Right atrium auricular region (tissue), 2 donors: Measurements from ENCODE around the gene HSBP1L1. TPM values are rescaled to one million over a fixed set of nuclear protein-coding genes. Genes with fewer than 3 reads are reported as not detected.

Source experiments
- DNase-seq: peaks from one replicate; pipeline ENCODE4 v3.0.0-alpha.2; 2019; ENCODE audit warnings: low spot score
- H3K27ac ChIP-seq, 2 donors: fragments of 200-600 bp; sonication (generic); 1 replicate in 1 of 2; 2 replicates in 1 of 2; pipeline ENCODE4 v1.5.1; 2016 to 2019
- H3K27me3 ChIP-seq, 2 donors: fragments of 200-600 bp; sonication (generic); one replicate each; pipeline versions ENCODE4 v1.5.1 to v1.6.0; 2017 to 2019
- H3K36me3 ChIP-seq: fragments of 200-600 bp; sonication (generic); one replicate; pipeline ENCODE4 v1.5.1; 2016
- H3K4me1 ChIP-seq, 2 donors: fragments of 200-600 bp; sonication (generic); one replicate each; pipeline versions ENCODE4 v1.5.1 to v1.6.0; 2017 to 2019
- H3K4me3 ChIP-seq, 2 donors: fragments of 200-600 bp; sonication (generic); 1 replicate in 1 of 2; 2 replicates in 1 of 2; pipeline ENCODE4 v1.5.1; 2017 to 2019; ENCODE audit warnings: mild to moderate bottlenecking in 1 of 2, moderate library complexity in 1 of 2
- H3K9me3 ChIP-seq, 2 donors: fragments of 200-600 bp; sonication (generic); one replicate each; pipeline ENCODE4 v1.5.1; 2019
- CTCF ChIP-seq, 2 donors: fragments of 200-600 bp; sonication (generic); IDR thresholded peaks; one replicate each; pipeline ENCODE4 v1.5.1; 2019; ENCODE audit warnings: antibody characterized with exemption in 2 of 2
- total RNA-seq, 2 donors: library from RNA; depleted of rRNA; stranded (reverse); fragments of >200 nt; gene quantifications; one replicate each; pipeline ENCODE4 v1.1.0, GENCODE V29; 2016

HSBP1L1 gene
- total RNA-seq, 2 donors from 2014 or later: 8.6 to 13.0 TPM

DNA sequence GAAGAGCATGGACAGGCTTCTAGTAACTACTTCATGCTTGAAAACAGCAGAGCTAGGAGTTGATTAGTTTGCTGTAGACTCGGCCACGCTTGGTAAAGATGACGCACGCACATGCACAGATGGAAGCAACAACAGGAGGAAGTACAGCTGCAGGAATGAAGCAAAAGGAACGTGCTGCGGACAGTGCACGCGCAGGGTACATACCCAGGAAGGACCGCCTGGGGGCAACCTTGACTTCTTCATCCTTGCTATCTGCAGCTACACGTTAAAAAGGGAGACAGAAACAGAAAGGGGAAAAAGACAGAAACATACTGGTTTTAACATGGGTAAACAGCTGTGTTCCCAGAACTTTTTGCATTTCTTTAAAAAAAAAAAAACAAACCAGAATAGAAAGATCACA lies 30.7 kb upstream of the HSBP1L1 start:
- no peak for DNase-seq
- peak in 1 of 2 donors; percentile 11 for TF ChIP-seq CTCF (IDR thresholded peaks at IDR 0.05)
- H3K36me3 ChIP-seq: peaks cover 25% of the 10 kb centered on the region
- H3K27ac ChIP-seq: peak overlapping the region in 1 of 2 donors; percentile 52
- peaks cover 0 to 17% of the 10 kb centered on the region in 2 donors for H3K4me1 ChIP-seq
- no peak overlapping the region for H3K4me3 ChIP-seq
- peaks cover 0 to 45% of the 10 kb centered on the region in 2 donors for H3K9me3 ChIP-seq
- H3K27me3 ChIP-seq: no peaks in the 10 kb centered on the region

GRCh38 chr18:79934311-79935097 lies 29.9 kb upstream of the HSBP1L1 start:
- Histone ChIP-seq H3K9me3 (peaks cover 0 to 37% of the 10 kb centered on the region in 2 donors), H3K4me3 (no peak overlapping the region), H3K27ac (peak overlapping the region in 1 of 2 donors; percentile 52), H3K27me3 (no peaks in the 10 kb centered on the region), H3K4me1 (peaks cover 0 to 23% of the 10 kb centered on the region in 2 donors), H3K36me3 (peaks cover 17% of the 10 kb centered on the region)
- TF ChIP-seq CTCF (IDR thresholded peaks at IDR 0.05): peak in 1 of 2 donors; percentile 38
- DNase-seq: no peak

GRCh38 chr18:79935098-79935480 lies 29.4 kb upstream of the HSBP1L1 start:
- no peak for TF ChIP-seq CTCF (IDR thresholded peaks at IDR 0.05)
- H3K4me3 ChIP-seq: no peak overlapping the region
- H3K36me3 ChIP-seq: peaks cover 14% of the 10 kb centered on the region
- H3K27me3 ChIP-seq: no peaks in the 10 kb centered on the region
- peaks cover 0 to 32% of the 10 kb centered on the region in 2 donors for H3K9me3 ChIP-seq
- DNase-seq: no peak
- peaks cover 0 to 24% of the 10 kb centered on the region in 2 donors for H3K4me1 ChIP-seq
- no peak overlapping the region for H3K27ac ChIP-seq

- no peak for TF ChIP-seq CTCF (IDR thresholded peaks at IDR 0.05)
- Histone ChIP-seq H3K4me3 (no peak overlapping the region), H3K9me3 (peaks cover 0 to 27% of the 10 kb centered on the region in 2 donors), H3K27ac (no peak overlapping the region), H3K36me3 (peaks cover 17% of the 10 kb centered on the region), H3K4me1 (peaks cover 0 to 24% of the 10 kb centered on the region in 2 donors), H3K27me3 (no peaks in the 10 kb centered on the region)
- no peak for DNase-seq
Observed at GRCh38 chr18:79935499-79935898, 28.9 kb upstream of the HSBP1L1 start.

GRCh38 chr18:79935925-79936324 lies 28.5 kb upstream of the HSBP1L1 start:
- no peak overlapping the region for H3K27ac ChIP-seq
- H3K9me3 ChIP-seq: peaks cover 0 to 23% of the 10 kb centered on the region in 2 donors
- peaks cover 0 to 24% of the 10 kb centered on the region in 2 donors for H3K4me1 ChIP-seq
- no peak for TF ChIP-seq CTCF (IDR thresholded peaks at IDR 0.05)
- no peak for DNase-seq
- peaks cover 21% of the 10 kb centered on the region for H3K36me3 ChIP-seq
- H3K4me3 ChIP-seq: no peak overlapping the region
- H3K27me3 ChIP-seq: no peaks in the 10 kb centered on the region
